ENCODE measurements around the gene C1QL1.

The C1QL1 gene

DNA sequence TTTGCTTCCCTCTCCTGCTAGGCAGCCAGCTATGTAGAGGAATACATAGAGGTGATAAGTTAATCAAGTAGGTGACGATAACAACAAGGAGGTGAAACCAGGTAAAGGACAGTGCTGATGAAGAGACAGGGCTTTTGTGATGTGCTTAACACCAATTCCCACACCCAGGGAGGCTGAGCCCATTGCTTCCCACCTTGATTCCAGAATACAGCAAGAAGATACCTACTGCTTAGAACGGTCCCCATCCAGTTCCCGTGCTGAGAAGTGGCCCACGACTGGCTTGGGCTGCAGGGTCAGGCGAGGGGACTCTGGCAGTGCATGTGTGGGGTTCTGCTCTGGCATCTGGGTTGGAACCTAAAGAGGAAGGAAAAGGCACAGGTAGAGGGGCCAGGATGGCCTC is 36.7 kb downstream of the C1QL1 start:
- Histone ChIP-seq H4K20me1 (ENCODE audit: insufficient read depth, low read length) (no peaks in the 10 kb centered on the region; the same call in 1 of the 2 replicates), H3K36me3 (replicated peaks; ENCODE audit: insufficient read depth, low read length) (peaks cover 16% of the 10 kb centered on the region), H3K27me3 (replicated peaks; ENCODE audit: insufficient read depth, low read length) (no peaks in the 10 kb centered on the region), H3K9ac (ENCODE audit: low read length) (no peak overlapping the region), H3K4me1 (ENCODE audit: low read length) (no peaks in the 10 kb centered on the region), H3K27ac (ENCODE audit: low read length) (no peak overlapping the region), H3K79me2 (ENCODE audit: low read length) (peaks cover 15% of the 10 kb centered on the region), H3K9me2 (replicated peaks; ENCODE audit: insufficient read depth, low read length) (no peaks in the 10 kb centered on the region), H3K4me3 (ENCODE audit: low read length) (no peak overlapping the region), H3K9me3 (replicated peaks; ENCODE audit: insufficient read depth, low read length) (no peaks in the 10 kb centered on the region), H3K4me2 (ENCODE audit: low read depth, low read length) (no peak overlapping the region), H3F3A (ENCODE audit: insufficient read depth, low read length) (no peaks in the 10 kb centered on the region), H2AFZ (ENCODE audit: low read length) (no peak overlapping the region)
- TF ChIP-seq EZH2phosphoT487 (IDR thresholded peaks at IDR 0.05; ENCODE audit: low read length) (no peak), EZH2 (optimal IDR thresholded peaks at IDR 0.05; ENCODE audit: low read depth, low read length) (no peak)
- TF ChIP-seq, protein P1, sequence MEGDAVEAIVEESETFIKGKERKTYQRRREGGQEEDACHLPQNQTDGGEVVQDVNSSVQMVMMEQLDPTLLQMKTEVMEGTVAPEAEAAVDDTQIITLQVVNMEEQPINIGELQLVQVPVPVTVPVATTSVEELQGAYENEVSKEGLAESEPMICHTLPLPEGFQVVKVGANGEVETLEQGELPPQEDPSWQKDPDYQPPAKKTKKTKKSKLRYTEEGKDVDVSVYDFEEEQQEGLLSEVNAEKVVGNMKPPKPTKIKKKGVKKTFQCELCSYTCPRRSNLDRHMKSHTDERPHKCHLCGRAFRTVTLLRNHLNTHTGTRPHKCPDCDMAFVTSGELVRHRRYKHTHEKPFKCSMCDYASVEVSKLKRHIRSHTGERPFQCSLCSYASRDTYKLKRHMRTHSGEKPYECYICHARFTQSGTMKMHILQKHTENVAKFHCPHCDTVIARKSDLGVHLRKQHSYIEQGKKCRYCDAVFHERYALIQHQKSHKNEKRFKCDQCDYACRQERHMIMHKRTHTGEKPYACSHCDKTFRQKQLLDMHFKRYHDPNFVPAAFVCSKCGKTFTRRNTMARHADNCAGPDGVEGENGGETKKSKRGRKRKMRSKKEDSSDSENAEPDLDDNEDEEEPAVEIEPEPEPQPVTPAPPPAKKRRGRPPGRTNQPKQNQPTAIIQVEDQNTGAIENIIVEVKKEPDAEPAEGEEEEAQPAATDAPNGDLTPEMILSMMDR (IDR thresholded peaks at IDR 0.05; ENCODE audit: low read length), result no peak
- DNase-seq, result no peak

DNA sequence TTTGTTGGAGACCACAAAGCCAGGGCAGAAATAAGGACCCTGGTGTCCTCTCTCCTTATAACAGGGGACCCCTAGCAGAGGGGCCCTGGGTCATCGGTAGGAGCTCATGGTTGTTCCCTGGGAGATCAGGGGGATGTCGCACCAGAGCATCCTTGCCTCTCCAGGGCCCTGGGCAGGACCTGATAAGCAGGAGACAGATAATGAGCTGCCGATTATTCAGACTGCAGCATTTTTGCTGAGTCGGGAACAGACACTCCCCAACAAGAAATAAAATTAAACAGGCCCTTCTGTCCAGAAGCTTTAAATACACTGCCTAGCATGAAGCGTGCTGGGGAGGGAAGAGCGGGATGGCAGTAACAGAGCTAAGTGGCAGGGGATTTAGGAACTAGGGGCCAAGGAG is 37.4 kb downstream of the C1QL1 start:
- Histone ChIP-seq H3F3A (ENCODE audit: insufficient read depth, low read length) (0 out of 2 replicates have a peak, but pooled peaks cover 3% of the 10 kb centered on the region), H3K9ac (ENCODE audit: low read length) (no peak overlapping the region), H3K9me2 (replicated peaks; ENCODE audit: insufficient read depth, low read length) (no peaks in the 10 kb centered on the region), H3K79me2 (ENCODE audit: low read length) (peaks cover 8% of the 10 kb centered on the region), H3K27ac (ENCODE audit: low read length) (no peak overlapping the region), H3K27me3 (replicated peaks; ENCODE audit: insufficient read depth, low read length) (no peaks in the 10 kb centered on the region), H3K4me1 (ENCODE audit: low read length) (no peaks in the 10 kb centered on the region), H3K36me3 (replicated peaks; ENCODE audit: insufficient read depth, low read length) (peaks cover 16% of the 10 kb centered on the region), H3K9me3 (replicated peaks; ENCODE audit: insufficient read depth, low read length) (no peaks in the 10 kb centered on the region), H4K20me1 (ENCODE audit: insufficient read depth, low read length) (no peaks in the 10 kb centered on the region; the same call in 1 of the 2 replicates), H3K4me3 (ENCODE audit: low read length) (no peak overlapping the region), H3K4me2 (ENCODE audit: low read depth, low read length) (no peak overlapping the region), H2AFZ (ENCODE audit: low read length) (no peak overlapping the region)
- TF ChIP-seq, protein P1 (IDR thresholded peaks at IDR 0.05; ENCODE audit: low read length), result no peak
- no peak for TF ChIP-seq EZH2phosphoT487 (IDR thresholded peaks at IDR 0.05; ENCODE audit: low read length)
- TF ChIP-seq EZH2 (optimal IDR thresholded peaks at IDR 0.05; ENCODE audit: low read depth, low read length), result no peak
- DNase-seq, result no peak

DNA sequence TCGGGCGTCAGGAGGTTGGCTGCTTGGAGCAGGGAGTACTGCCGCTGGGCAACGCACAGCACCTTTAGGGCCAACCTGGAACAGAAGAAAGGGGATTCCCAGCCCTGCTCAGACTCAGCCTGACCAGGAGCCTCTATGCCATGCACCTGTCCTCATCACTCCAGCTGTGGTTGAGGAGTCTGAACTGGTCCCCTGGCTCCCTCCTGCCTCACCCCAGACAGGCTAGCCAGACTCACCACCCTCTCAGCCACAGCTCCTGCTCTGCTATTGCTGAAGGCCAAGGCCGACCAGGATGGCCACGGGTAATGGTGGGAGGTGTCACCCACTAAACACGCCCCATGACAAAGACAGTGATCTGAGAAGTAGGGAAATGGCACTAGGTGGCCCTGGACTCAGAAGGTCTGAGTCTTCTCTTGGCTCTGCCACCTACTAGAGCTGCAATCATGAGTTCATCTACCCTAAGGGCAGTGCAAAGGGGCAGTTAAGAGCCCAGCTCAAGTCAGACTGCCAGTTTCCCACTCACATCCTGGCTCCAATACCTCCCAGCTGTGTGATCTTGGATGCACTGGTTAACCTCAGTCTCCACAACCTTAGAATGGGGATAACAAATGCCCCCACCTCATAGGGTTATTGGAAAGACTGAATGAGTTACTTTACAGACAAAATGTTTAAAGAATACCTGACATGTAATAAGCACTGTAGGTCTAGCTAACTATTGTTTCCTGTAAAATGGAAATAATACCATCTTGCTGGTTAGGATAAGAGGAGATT is 39.0 kb downstream of the C1QL1 start:
- H3K4me1 ChIP-seq (ENCODE audit: low read length), result no peaks in the 10 kb centered on the region
- peaks cover 6% of the 10 kb centered on the region for H3F3A ChIP-seq (ENCODE audit: insufficient read depth, low read length)
- peaks cover 16% of the 10 kb centered on the region for H3K36me3 ChIP-seq (replicated peaks; ENCODE audit: insufficient read depth, low read length)
- no peaks in the 10 kb centered on the region for H4K20me1 ChIP-seq (ENCODE audit: insufficient read depth, low read length)
- no peaks in the 10 kb centered on the region for H3K9me2 ChIP-seq (replicated peaks; ENCODE audit: insufficient read depth, low read length)
- H3K9me3 ChIP-seq (replicated peaks; ENCODE audit: insufficient read depth, low read length), result no peaks in the 10 kb centered on the region
- no peak overlapping the region for H3K27ac ChIP-seq (ENCODE audit: low read length)
- H3K4me2 ChIP-seq (ENCODE audit: low read depth, low read length), result no peak overlapping the region
- H3K79me2 ChIP-seq (ENCODE audit: low read length), result no peaks in the 10 kb centered on the region
- no peak overlapping the region for H2AFZ ChIP-seq (ENCODE audit: low read length)
- TF ChIP-seq EZH2 (optimal IDR thresholded peaks at IDR 0.05; ENCODE audit: low read depth, low read length) (no peak), EZH2phosphoT487 (IDR thresholded peaks at IDR 0.05; ENCODE audit: low read length) (no peak)
- TF ChIP-seq, protein P1 (IDR thresholded peaks at IDR 0.05; ENCODE audit: low read length), result no peak
- no peaks in the 10 kb centered on the region for H3K27me3 ChIP-seq (replicated peaks; ENCODE audit: insufficient read depth, low read length)
- H3K9ac ChIP-seq (ENCODE audit: low read length), result no peak overlapping the region
- no peak overlapping the region for H3K4me3 ChIP-seq (ENCODE audit: low read length)
- no peak for DNase-seq
